NCI-H82 (cell line): ENCODE data around the gene TMEM187.
A peak's percentile ranks its signal among the peaks of the same experiment; 100 is the strongest.

Experiments
- DNase-seq: peaks from one replicate; lab custom pipeline; 2025; lab: John Stamatoyannopoulos, UW

The TMEM187 gene

GRCh38 chrX:153972368-153973126, at the start of gene TMEM187:
TMEM187 (plus strand) TSS chrX:153972754; CDS start chrX:153982063, 9,309 bp downstream.
- DNase-seq = peak; percentile 96

GRCh38 chrX:153922932-153923857, 49.4 kb upstream of the TMEM187 start:
- DNase-seq = peak; percentile 79

- DNase-seq = peak; percentile 86
Observed at GRCh38 chrX:153924149-153924861, 48.2 kb upstream of the TMEM187 start.

- no peak for DNase-seq
Observed at GRCh38 chrX:153925387-153925738, 47.2 kb upstream of the TMEM187 start.

- DNase-seq = peak; percentile 43
Observed at GRCh38 chrX:153925739-153926551, 46.6 kb upstream of the TMEM187 start, which contains the start of gene ARHGAP4. ARHGAP4 (minus strand) TSS chrX:153926264; CDS start chrX:153926202, 62 bp downstream.

GRCh38 chrX:153926552-153926857, 46.0 kb upstream of the TMEM187 start:
- DNase-seq = no peak

GRCh38 chrX:153926858-153927671, 45.5 kb upstream of the TMEM187 start:
- DNase-seq = peak; percentile 65

- no peak for DNase-seq
Observed at GRCh38 chrX:153927672-153927921, 45.0 kb upstream of the TMEM187 start.

GRCh38 chrX:153927922-153928760, 44.4 kb upstream of the TMEM187 start:
- peak; percentile 99 for DNase-seq

GRCh38 chrX:153928846-153929245, 43.7 kb upstream of the TMEM187 start:
- no peak for DNase-seq

- DNase-seq = no peak
Observed at GRCh38 chrX:153929576-153929975, 43.0 kb upstream of the TMEM187 start.

GRCh38 chrX:153930011-153930910, 42.3 kb upstream of the TMEM187 start:
- no peak for DNase-seq

GRCh38 chrX:153931151-153931550, 41.4 kb upstream of the TMEM187 start:
- DNase-seq = no peak

GRCh38 chrX:153931748-153932147, 40.8 kb upstream of the TMEM187 start:
- no peak for DNase-seq

- no peak for DNase-seq
Observed at GRCh38 chrX:153932220-153932915, 40.2 kb upstream of the TMEM187 start.

GRCh38 chrX:153933748-153934147, 38.8 kb upstream of the TMEM187 start:
- no peak for DNase-seq

GRCh38 chrX:153934148-153934761, 38.3 kb upstream of the TMEM187 start:
- DNase-seq = no peak

GRCh38 chrX:153934762-153935325, 37.7 kb upstream of the TMEM187 start, which contains the start of gene NAA10:
NAA10 (minus strand) TSS chrX:153935037; CDS start chrX:153934904, 133 bp downstream.
- DNase-seq = peak; percentile 88
